SK-N-SH treated with all-trans-retinoic acid at 6 μM for 48 hours (cell line): Measurements from ENCODE around the gene NSFL1C.

Experiments
- ARNTL ChIP-seq: fragments of 450-650 bp; formaldehyde crosslinking; IDR thresholded peaks from 2 replicates; pipeline ENCODE4 v1.5.0; 2020; ENCODE audit warnings: low read depth, mild to moderate bottlenecking, moderate library complexity, borderline replicate concordance
- PATZ1 ChIP-seq: fragments of 250-450 bp; sonication (Bioruptor Pico); IDR thresholded peaks from 2 replicates; pipeline ENCODE4 v1.8.0; 2020; ENCODE audit warnings: mild to moderate bottlenecking, moderate library complexity, borderline replicate concordance
- PPARA ChIP-seq: fragments of 250-450 bp; sonication (Bioruptor Pico); IDR thresholded peaks from 2 replicates; pipeline ENCODE4 v1.5.0; 2020; ENCODE audit warnings: mild to moderate bottlenecking, borderline replicate concordance
- ZFP3 ChIP-seq: fragments of 250-450 bp; sonication (Bioruptor Pico); IDR thresholded peaks from 2 replicates; pipeline ENCODE4 v1.5.0; 2020; ENCODE audit warnings: mild to moderate bottlenecking, moderate library complexity

GRCh38 chr20:1462001-1462400 lies 4.6 kb downstream of the NSFL1C start:
- no peak for TF ChIP-seq PATZ1 (CRISPR knock-in tag)
- TF ChIP-seq ARNTL (CRISPR knock-in tag): no peak
- TF ChIP-seq PPARA: no peak
- no peak for TF ChIP-seq ZFP3 (CRISPR knock-in tag)
